HL-60 (cell line): ENCODE data around the gene PRKD2.

ENCODE experiments used
- DNase-seq, 2 experiments: peaks; one replicate each; pipeline ENCODE4 v3.0.0-alpha.2; 2010 to 2020; ENCODE audit warnings: low read depth in 1 of 2, low spot score in 1 of 2
- H3K27ac ChIP-seq: fragments of 250-450 bp; sonication (Bioruptor Pico); replicated peaks from 2 replicates; pipeline ENCODE4 v1.5.1; 2020; ENCODE audit warnings: mild to moderate bottlenecking, moderate library complexity
- H3K27me3 ChIP-seq: fragments of 250-450 bp; sonication (Bioruptor Pico); 2 replicates; pipeline ENCODE4 v1.5.1; 2021; ENCODE audit warnings: mild to moderate bottlenecking, moderate library complexity; ENCODE audit not compliant: insufficient read depth, poor library complexity, severe bottlenecking
- H3K4me3 ChIP-seq: replicated peaks from 2 replicates; pipeline ENCODE4 v1.5.1; 2011; ENCODE audit warnings: mild to moderate bottlenecking, control low read depth, low read length; ENCODE audit not compliant: insufficient read depth
- GABPA ChIP-seq: IDR thresholded peaks from 2 replicates; pipeline ENCODE4 v1.6.1; 2012; ENCODE audit warnings: low read depth
- POLR2AphosphoS5 ChIP-seq: IDR thresholded peaks from 2 replicates; pipeline ENCODE4 v1.6.1; 2012; ENCODE audit warnings: low read depth
- SPI1 ChIP-seq: IDR thresholded peaks from 2 replicates; pipeline ENCODE4 v1.6.1; 2012; ENCODE audit warnings: low read depth, mild to moderate bottlenecking, borderline replicate concordance
- TF ChIP-seq, protein P1 (sequence below): IDR thresholded peaks from 2 replicates; pipeline ENCODE4 v1.6.1; 2012; ENCODE audit warnings: low read depth; ENCODE audit not compliant: insufficient replicate concordance
- TF ChIP-seq, protein P2 (sequence below): IDR thresholded peaks from one replicate; pipeline ENCODE4 v1.5.1; 2011; ENCODE audit warnings: low read length, control low read depth, inconsistent platforms; ENCODE audit not compliant: insufficient read depth

The PRKD2 gene

DNA sequence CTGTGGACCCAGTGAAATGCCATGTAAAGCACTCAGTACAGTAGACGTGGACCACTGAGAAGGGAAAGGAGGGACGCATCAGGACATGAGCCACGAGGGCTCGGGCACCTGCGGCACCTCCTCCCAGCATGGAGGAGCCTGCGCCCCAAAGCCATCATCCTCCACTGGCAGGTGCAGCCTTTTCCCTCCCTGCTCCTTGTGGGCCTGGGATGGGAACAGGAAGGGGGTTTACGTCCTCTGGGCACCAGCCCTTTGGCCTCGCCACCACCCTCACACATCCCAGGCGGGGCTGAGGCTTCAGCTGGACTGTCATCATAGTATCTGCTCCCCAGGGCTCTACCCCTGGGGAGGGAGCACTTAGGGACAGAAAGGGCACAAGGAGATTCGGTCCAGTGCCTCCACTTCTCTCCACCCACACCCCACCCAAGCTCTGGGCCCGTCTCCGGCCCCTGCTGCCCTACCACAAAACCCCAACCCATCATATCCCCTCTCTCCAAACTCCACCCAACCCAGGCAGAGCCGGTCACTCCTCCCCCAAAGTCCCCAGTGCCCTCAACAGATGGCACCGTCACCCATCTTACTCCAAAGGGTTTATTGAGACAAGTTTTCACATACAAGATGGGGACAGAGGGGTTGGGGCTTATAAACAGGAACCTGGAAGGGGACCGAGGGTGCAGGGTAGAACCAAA lies 2.2 kb upstream of the PRKD2 start:
- Histone ChIP-seq H3K4me3 (no peak overlapping the region), H3K27ac (no peak overlapping the region; the same call in 1 of the 2 replicates), H3K27me3 (no peaks in the 10 kb centered on the region)
- TF ChIP-seq GABPA: no peak
- no peak for TF ChIP-seq SPI1
- TF ChIP-seq, protein P1, sequence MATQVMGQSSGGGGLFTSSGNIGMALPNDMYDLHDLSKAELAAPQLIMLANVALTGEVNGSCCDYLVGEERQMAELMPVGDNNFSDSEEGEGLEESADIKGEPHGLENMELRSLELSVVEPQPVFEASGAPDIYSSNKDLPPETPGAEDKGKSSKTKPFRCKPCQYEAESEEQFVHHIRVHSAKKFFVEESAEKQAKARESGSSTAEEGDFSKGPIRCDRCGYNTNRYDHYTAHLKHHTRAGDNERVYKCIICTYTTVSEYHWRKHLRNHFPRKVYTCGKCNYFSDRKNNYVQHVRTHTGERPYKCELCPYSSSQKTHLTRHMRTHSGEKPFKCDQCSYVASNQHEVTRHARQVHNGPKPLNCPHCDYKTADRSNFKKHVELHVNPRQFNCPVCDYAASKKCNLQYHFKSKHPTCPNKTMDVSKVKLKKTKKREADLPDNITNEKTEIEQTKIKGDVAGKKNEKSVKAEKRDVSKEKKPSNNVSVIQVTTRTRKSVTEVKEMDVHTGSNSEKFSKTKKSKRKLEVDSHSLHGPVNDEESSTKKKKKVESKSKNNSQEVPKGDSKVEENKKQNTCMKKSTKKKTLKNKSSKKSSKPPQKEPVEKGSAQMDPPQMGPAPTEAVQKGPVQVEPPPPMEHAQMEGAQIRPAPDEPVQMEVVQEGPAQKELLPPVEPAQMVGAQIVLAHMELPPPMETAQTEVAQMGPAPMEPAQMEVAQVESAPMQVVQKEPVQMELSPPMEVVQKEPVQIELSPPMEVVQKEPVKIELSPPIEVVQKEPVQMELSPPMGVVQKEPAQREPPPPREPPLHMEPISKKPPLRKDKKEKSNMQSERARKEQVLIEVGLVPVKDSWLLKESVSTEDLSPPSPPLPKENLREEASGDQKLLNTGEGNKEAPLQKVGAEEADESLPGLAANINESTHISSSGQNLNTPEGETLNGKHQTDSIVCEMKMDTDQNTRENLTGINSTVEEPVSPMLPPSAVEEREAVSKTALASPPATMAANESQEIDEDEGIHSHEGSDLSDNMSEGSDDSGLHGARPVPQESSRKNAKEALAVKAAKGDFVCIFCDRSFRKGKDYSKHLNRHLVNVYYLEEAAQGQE: no peak
- TF ChIP-seq, protein P2, sequence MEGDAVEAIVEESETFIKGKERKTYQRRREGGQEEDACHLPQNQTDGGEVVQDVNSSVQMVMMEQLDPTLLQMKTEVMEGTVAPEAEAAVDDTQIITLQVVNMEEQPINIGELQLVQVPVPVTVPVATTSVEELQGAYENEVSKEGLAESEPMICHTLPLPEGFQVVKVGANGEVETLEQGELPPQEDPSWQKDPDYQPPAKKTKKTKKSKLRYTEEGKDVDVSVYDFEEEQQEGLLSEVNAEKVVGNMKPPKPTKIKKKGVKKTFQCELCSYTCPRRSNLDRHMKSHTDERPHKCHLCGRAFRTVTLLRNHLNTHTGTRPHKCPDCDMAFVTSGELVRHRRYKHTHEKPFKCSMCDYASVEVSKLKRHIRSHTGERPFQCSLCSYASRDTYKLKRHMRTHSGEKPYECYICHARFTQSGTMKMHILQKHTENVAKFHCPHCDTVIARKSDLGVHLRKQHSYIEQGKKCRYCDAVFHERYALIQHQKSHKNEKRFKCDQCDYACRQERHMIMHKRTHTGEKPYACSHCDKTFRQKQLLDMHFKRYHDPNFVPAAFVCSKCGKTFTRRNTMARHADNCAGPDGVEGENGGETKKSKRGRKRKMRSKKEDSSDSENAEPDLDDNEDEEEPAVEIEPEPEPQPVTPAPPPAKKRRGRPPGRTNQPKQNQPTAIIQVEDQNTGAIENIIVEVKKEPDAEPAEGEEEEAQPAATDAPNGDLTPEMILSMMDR: no peak
- no peak for TF ChIP-seq POLR2AphosphoS5
- DNase-seq: no peak

DNA sequence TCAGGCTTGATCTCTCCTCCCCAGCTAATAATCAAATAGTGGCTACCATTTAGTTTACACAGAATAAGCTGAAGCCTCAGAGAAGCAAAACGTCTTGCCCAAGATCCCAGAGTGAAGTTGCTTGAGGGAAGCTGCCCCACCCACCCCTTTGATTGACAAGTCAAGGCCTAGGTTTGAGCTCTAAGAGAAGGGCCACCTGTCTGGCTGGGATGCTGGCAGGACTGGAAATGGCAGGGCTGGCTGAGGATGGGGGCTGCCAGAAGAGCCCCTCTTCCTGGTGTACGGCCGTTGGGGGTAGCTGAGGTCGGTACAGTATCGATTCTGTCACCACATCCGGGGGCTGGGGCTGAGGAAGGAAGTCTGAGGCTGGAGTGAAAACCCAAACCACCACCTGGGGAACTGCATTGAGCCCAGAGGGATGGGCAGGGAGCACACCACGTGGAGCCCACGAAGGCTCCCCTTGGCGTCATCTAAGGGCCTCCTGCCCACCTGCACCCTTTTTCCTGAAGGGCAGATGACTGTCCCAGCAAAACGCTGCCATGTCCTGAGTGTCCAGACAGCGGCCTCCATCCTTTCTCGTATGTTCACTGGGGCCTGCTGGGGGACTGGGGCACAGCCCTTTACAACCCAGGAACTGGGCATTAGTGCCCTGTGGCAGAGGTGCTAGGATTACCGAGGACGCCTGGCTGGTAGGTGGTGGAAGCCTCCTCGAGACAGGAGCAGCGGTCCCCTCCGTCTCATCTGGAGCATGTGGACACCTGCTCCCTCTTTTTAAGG lies 1.4 kb upstream of the PRKD2 start:
- DNase-seq: peak; percentile 63 to 82
- H3K27me3 ChIP-seq: no peaks in the 10 kb centered on the region
- H3K4me3 ChIP-seq: peak overlapping the region; percentile 9; the same call in 1 of the 2 replicates
- peak overlapping the region; percentile 78 for H3K27ac ChIP-seq
- TF ChIP-seq, protein P2: no peak
- no peak for TF ChIP-seq POLR2AphosphoS5
- peak; percentile 63; the same call in 1 of the 2 replicates for TF ChIP-seq SPI1
- peak; percentile 58; the same call in 1 of the 2 replicates for TF ChIP-seq GABPA
- TF ChIP-seq, protein P1: no peak

DNA sequence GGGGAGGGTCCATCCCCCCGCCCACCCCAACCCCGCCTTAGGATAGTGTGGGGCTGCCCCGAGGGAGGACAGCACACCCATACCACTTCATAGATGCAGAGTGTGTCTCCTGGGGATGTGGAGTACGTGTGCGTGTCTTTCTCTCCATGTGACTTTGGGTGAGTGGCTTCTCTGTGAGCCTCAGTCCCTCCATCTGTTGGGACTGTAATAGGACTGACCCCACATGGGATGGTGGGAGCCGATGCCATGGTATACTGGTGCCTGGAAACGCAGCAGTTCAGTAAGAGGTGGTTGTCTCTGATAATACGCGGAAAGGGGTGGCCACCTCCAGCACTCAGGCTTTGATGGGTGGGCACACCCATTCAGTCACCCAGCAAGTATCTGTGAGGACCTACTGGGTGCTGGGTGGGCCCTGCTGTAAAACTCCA lies 816 bp upstream of the PRKD2 start:
- H3K4me3 ChIP-seq: peak overlapping the region; percentile 78
- H3K27me3 ChIP-seq: no peaks in the 10 kb centered on the region
- H3K27ac ChIP-seq: peak overlapping the region; percentile 78
- no peak for TF ChIP-seq GABPA
- no peak for TF ChIP-seq SPI1
- DNase-seq: peak in 1 of 2 experiments; percentile 9

DNA sequence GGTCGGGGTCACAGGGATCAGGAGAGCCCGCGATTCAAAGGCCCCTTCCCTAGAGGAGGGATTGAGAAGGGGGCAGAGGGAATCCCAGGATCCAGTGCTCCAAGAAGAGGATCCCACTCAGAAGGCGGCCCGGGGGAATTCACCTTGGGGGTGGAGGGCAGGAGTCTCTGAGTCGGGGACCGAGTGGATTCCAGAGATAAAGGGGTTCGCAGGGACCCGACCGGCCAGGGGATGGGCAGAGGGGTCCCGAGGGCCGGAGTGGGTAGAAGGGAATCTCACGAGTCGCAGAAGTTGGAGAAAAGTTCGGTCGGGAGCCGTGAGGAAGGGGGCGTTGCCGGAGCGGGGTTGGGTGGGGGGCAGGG lies 261 bp downstream of the PRKD2 start:
- Histone ChIP-seq H3K4me3 (peak overlapping the region; percentile 78), H3K27ac (peak overlapping the region; percentile 78), H3K27me3 (no peaks in the 10 kb centered on the region)
- TF ChIP-seq GABPA: no peak
- no peak for TF ChIP-seq POLR2AphosphoS5
- no peak for TF ChIP-seq SPI1
- TF ChIP-seq, protein P1: no peak
- TF ChIP-seq, protein P2: no peak
- DNase-seq: no peak
